SU-DHL-6 (cell line): ENCODE measurements around the gene TMEM203.

ENCODE experiments used
- H2AFZ ChIP-seq: fragments of 200-600 bp; sonication (generic); 2 replicates; pipeline ENCODE4 v1.6.1; 2014; ENCODE audit warnings: low read depth, mild to moderate bottlenecking, moderate library complexity, mixed read lengths, antibody characterized with exemption, low read length; ENCODE audit not compliant: severe bottlenecking
- H3F3A ChIP-seq: fragments of 200-600 bp; shearing (Covaris generic); 2 replicates; pipeline ENCODE4 v1.6.0; 2016; ENCODE audit warnings: antibody characterized with exemption, mild to moderate bottlenecking; ENCODE audit not compliant: insufficient read depth
- H3K27ac ChIP-seq: fragments of 200-600 bp; sonication (generic); 2 replicates; pipeline ENCODE4 v1.5.1; 2016; ENCODE audit warnings: low read depth, mild to moderate bottlenecking, low read length, moderate library complexity, mixed read lengths
- H3K27me3 ChIP-seq: fragments of 200-600 bp; sonication (generic), shearing (Covaris generic); 2 replicates; pipeline ENCODE4 v1.6.0; 2014; ENCODE audit warnings: mild to moderate bottlenecking, low read length
- H3K36me3 ChIP-seq: fragments of 200-600 bp; sonication (generic); 2 replicates; pipeline ENCODE4 v1.6.1; 2014; ENCODE audit warnings: mild to moderate bottlenecking, low read length, mixed read lengths
- H3K4me2 ChIP-seq: fragments of 300-600, 200-600 bp; shearing (Covaris generic), sonication (generic); 2 replicates; pipeline ENCODE4 v1.6.0; 2014; ENCODE audit warnings: low read length, low read depth, mild to moderate bottlenecking; ENCODE audit not compliant: poor library complexity, severe bottlenecking
- H3K4me3 ChIP-seq: fragments of 200-600 bp; sonication (generic); 2 replicates; pipeline ENCODE4 v1.5.1; 2014; ENCODE audit warnings: antibody characterized with exemption, low read length, mild to moderate bottlenecking, mixed read lengths; ENCODE audit not compliant: insufficient read depth, poor library complexity, severe bottlenecking
- H3K79me2 ChIP-seq: fragments of 200-600 bp; sonication (generic); 2 replicates; pipeline ENCODE4 v1.6.1; 2014; ENCODE audit warnings: mild to moderate bottlenecking, low read length, moderate library complexity; ENCODE audit not compliant: insufficient read depth
- H3K9ac ChIP-seq: fragments of 200-600 bp; sonication (generic); 2 replicates; pipeline ENCODE4 v1.7.0; 2014; ENCODE audit warnings: mild to moderate bottlenecking, low read length
- H3K9me2 ChIP-seq: fragments of 200-600 bp; sonication (generic); replicated peaks from 2 replicates; pipeline ENCODE4 v1.6.1; 2014; ENCODE audit warnings: low read length; ENCODE audit not compliant: insufficient read depth
- H3K9me3 ChIP-seq: fragments of 200-600 bp; sonication (generic); 2 replicates; pipeline ENCODE4 v1.6.1; 2014; ENCODE audit warnings: low read length, mixed read lengths; ENCODE audit not compliant: insufficient read depth
- H4K20me1 ChIP-seq: fragments of 200-600 bp; sonication (generic); 2 replicates; pipeline ENCODE4 v1.6.1; 2014; ENCODE audit warnings: low read depth, mild to moderate bottlenecking, antibody characterized with exemption, low read length, moderate library complexity, mixed read lengths
- CTCF ChIP-seq: fragments of 200-600 bp; sonication (generic); IDR thresholded peaks from one replicate; pipeline ENCODE4 v1.5.1; 2017; ENCODE audit warnings: antibody characterized with exemption, mild to moderate bottlenecking, low read length, moderate library complexity; ENCODE audit not compliant: insufficient read depth, poor library complexity, severe bottlenecking
- EZH2phosphoT487 ChIP-seq: fragments of 200-600 bp; sonication (generic), shearing (Covaris generic); conservative IDR thresholded peaks from 2 replicates; pipeline ENCODE4 v1.6.1; 2018; ENCODE audit warnings: mild to moderate bottlenecking, antibody characterized with exemption, low read length, moderate library complexity, mixed read lengths

Gene TMEM203

DNA sequence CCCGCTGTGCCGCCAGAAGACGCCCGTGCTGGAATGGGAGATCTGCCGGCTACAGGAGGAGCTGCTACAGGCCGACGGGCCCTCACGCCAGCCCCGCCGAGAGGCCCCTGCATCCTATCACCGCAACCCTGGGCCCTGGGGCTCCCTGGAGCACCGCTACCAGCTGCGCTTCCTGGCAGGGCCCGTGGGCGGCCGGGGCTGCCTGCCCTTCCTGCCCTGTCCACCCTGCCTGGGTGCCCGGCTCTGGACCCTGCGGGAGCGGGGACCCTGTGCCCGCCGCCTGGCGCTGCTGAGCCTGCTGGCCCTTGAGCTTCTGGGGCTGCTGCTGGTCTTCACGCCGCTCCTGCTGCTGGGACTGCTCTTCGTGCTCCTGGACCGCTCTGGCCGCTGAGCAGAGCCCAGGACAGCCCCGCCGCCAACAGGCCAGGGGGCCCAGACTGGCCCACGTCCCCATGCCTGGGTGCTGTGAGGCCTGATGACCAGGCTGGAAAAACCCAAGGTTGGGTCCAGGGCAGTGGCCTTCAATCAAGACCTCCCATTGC lies 12.8 kb upstream of the TMEM203 start:
- no peaks in the 10 kb centered on the region for H3K27me3 ChIP-seq
- H3K9ac ChIP-seq: no peak overlapping the region
- H3K4me2 ChIP-seq: no peak overlapping the region
- H3K9me3 ChIP-seq: no peaks in the 10 kb centered on the region
- no peaks in the 10 kb centered on the region for H3K9me2 ChIP-seq
- no peak overlapping the region for H3K4me3 ChIP-seq
- no peaks in the 10 kb centered on the region for H3K36me3 ChIP-seq
- H3F3A ChIP-seq: no peaks in the 10 kb centered on the region
- TF ChIP-seq EZH2phosphoT487: no peak
- no peak for TF ChIP-seq CTCF
- H2AFZ ChIP-seq: no peak overlapping the region
- H4K20me1 ChIP-seq: no peaks in the 10 kb centered on the region
- no peaks in the 10 kb centered on the region for H3K79me2 ChIP-seq
- no peak overlapping the region for H3K27ac ChIP-seq

- H3K27ac ChIP-seq: no peak overlapping the region
- H3K27me3 ChIP-seq: no peaks in the 10 kb centered on the region
- no peak overlapping the region for H2AFZ ChIP-seq
- no peaks in the 10 kb centered on the region for H3K9me3 ChIP-seq
- TF ChIP-seq CTCF (no peak), EZH2phosphoT487 (no peak)
- no peaks in the 10 kb centered on the region for H3F3A ChIP-seq
- no peaks in the 10 kb centered on the region for H3K36me3 ChIP-seq
- H3K4me2 ChIP-seq: no peak overlapping the region
- H3K9ac ChIP-seq: no peak overlapping the region
- H3K4me3 ChIP-seq: no peak overlapping the region
- no peaks in the 10 kb centered on the region for H3K9me2 ChIP-seq
- H4K20me1 ChIP-seq: no peaks in the 10 kb centered on the region
- no peaks in the 10 kb centered on the region for H3K79me2 ChIP-seq
Observed at GRCh38 chr9:137217276-137218211, 12.1 kb upstream of the TMEM203 start.

DNA sequence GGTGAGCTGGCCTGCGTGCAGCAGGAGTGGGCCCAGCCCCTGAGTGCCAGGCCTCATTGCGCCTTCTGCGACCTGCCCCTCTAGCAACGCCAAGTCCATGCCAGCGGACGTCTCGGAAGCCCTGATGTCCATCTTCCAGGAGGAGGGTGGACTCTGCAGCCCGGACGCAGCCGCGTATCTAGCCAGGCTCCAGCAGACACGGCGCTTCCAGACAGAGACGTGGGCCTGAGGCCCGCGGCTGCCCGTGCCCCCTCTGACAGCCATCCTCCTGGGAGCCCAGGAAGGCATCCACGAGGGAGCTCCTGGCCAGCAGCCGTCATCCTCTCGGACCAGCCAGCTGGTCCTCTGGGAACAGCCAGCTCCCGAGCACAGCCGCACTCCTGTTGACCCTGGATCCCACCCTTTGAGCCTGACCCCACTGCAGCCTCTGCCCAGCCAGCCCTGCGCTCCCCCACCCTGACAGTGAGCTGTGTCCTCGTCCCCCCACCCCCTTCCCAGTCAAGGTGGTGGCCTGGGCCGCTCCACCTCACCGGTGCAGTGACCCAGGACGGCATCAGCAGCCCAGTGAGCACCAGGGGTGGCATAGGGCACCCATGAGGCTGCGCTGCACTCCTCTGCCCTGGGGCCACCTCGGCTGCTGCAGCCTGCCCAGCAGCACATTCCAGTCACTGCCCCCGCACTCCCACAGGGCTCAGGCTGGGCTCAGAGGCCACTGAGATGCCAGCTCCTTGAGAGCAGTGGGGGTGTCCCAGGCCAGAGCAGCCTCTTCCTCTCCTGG lies 10.9 kb upstream of the TMEM203 start:
- no peaks in the 10 kb centered on the region for H3K27me3 ChIP-seq
- H3K9ac ChIP-seq: no peak overlapping the region
- no peaks in the 10 kb centered on the region for H3K79me2 ChIP-seq
- H2AFZ ChIP-seq: no peak overlapping the region
- H3K9me2 ChIP-seq: no peaks in the 10 kb centered on the region
- no peaks in the 10 kb centered on the region for H3F3A ChIP-seq
- no peak overlapping the region for H3K27ac ChIP-seq
- TF ChIP-seq EZH2phosphoT487 (no peak), CTCF (no peak)
- no peaks in the 10 kb centered on the region for H4K20me1 ChIP-seq
- no peak overlapping the region for H3K4me3 ChIP-seq
- H3K9me3 ChIP-seq: no peaks in the 10 kb centered on the region
- H3K36me3 ChIP-seq: no peaks in the 10 kb centered on the region
- H3K4me2 ChIP-seq: no peak overlapping the region
